Anterior cingulate cortex (tissue), 58 donors: ENCODE data around the gene PTPRE.

ENCODE experiments used
- DNase-seq, 58 donors: peaks; one replicate each; lab custom pipeline; 2025; lab: John Stamatoyannopoulos, UW

Gene PTPRE

DNA sequence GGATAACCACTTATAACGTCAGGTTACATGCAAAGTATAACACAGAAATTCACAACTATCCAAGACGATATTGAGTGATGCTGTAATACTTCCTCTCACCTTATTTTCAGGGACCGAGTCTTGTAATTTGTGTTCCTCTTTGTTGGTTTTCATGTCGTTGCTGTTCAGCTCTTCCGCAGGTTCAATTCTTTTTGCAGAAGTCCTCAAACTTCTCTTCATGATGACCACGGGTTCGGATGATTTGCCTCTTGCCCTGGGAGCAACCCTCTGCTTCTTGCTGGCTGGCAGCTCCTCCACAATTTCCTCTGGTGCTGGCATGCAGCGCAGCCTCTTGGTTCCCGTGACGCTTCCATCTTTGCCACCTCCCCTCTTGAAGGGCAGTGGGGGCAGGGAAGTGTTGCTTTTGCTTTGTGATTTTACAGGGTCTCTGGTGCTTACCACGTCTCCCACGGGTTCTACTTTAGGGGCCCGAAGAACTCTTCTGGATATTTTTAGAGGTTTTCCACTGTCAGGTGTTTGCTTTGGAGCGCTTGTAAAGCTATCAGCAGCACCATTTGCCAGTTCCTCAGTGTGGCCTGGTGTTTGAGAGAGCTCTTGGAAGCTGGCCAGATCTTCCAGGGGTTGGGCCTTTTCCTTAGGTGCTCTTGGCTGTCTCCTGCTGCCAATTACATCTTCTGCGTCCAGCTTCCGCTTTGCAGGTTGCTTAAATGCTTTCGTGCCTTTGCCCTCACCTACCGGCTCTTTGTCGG is 195.8 kb downstream of the PTPRE start:
- DNase-seq: no peak

DNA sequence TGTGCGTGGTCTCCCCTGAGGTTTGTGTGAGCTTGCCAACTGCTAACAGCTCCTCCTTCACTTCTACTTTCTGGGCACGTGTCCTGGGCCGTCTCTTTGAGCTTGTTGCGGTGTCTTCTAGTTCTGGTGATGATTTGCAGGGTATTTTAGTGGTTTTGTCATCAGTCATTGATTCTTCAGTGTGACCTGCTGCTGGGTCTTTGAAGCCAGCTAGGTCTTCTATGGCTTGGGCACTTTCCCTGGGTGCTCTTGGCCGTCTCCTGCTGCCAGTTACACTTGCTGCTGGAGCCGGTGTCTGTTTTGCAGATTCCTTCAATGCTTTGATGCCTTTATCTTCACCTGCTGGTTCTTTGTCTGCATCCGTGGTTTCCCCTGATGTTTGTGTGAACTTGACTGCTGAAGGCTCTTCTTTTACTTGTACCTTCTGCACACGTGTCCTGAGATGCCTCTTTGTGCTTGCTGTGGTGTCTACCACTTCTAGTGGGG is 196.4 kb downstream of the PTPRE start:
- no peak for DNase-seq

DNA sequence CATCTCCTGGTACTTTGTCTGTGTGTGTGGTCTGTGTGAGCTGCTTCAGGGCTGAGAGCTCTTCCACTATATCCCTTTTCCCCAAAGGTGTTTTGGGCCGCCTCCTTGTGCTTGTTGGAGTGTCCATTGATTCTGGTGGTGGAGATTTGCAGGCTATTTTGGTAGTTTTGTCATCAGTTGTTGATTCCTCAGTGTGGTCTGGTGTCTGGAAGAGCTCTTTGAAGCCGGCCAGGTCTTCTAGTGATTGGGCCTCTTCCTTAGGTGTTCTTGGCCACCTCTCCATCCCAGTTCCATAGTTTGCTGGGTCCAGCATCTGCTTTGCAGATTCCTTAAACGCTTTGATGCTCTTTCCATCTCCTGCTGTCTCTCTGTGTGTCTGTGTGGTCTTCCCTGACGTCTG is 198.5 kb downstream of the PTPRE start:
- no peak for DNase-seq

- DNase-seq: no peak
These were observed 202.8 kb downstream of the PTPRE start for GRCh38 chr10:128109707-128110106.

DNA sequence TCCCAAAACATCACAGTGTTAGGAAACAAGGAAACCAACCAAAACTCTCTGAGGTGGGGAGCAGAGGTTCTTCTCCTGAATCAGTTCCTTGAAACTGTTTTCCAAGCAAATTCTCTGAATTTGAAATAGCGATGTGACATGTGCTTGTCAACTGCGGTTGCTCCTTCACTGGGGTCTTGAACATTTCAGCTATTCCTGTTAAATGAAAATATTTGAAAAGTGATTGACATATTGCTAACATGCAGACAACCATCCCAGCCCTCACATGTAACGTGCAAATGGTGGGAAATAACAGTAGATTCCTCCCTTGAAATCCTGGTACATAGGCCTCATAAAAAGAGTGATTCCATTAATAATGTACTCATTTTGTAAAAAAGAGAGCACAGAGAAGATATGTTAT is 203.4 kb downstream of the PTPRE start:
- no peak for DNase-seq

GRCh38 chr10:128111696-128112095 is 204.8 kb downstream of the PTPRE start:
- no peak for DNase-seq

DNA sequence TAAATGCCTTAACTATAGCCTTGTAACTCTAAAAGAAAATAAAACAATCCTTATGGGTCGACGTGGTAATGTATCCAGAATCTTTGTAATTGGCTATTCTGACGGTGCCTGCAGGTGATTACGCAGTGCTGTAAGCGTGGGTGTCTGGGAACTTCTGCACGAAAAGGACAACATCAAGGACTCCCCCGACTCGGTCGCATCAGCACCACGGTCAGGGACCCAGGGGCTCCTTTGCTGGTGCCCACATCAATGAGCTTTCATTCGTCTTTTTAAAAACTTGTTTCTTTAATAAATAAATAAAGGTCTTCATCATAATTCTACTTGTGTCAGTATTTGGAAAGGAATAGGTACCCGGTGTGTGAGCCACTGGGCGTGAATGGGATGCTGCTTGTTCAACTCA is 206.1 kb downstream of the PTPRE start:
- DNase-seq: no peak

GRCh38 chr10:128114901-128115300 is 208.0 kb downstream of the PTPRE start:
- DNase-seq: no peak

- no peak for DNase-seq
These were observed 208.5 kb downstream of the PTPRE start for GRCh38 chr10:128115356-128115755.

DNA sequence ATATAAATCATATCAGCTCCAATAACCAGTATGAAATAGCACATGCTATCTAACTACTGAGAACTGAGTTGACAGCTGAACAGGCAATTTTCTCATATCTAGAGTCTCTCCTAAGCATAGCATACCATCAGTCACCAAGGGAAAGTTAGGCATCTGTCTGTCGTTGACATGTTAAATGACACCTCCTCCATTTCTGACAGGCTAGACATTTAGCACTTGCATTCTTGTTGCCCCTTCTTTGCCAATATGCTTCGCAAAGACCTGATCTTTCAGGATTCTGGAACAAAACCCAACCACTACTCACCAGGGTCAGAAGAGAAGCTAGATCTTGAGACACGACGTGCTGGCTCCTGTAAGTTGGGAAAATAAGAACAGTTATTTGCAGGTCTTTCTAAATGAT is 209.3 kb downstream of the PTPRE start:
- no peak for DNase-seq

DNA sequence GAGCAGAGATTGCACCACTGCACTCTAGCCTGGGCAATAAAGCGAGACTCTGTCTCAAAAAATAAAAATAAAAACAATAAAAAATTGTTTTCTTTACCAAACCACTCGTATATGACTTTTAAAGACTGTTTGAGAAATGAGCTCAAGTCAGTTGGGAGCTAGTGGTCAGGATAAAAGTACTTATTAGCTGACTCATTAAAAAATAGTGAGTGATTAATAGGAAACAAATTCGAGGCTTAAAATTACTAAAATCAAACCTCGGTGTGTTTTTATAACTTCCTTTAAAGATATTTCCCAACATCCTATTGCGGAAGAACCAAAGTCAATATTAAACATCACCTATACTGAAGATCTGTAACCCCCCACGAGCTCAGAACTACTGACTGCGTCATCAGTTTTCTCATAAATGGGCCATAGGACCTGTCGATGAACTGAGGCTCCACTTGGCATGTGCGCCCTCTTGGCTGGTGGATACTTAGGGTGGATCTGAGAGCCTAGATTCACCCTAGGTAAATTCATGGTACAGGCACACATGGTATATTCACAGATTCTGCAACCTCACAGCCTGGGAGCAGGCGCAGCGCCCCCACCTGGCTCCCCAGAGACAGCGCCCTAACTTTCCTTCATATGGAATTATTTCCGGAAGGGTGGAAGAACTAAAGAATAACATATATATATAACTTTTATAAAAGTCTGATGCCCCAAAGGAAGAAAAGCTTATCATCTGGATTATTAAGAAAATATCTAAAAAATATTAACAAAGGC is 210.1 kb downstream of the PTPRE start:
- DNase-seq: no peak

GRCh38 chr10:128121750-128122412 is 215.0 kb downstream of the PTPRE start:
- no peak for DNase-seq

- no peak for DNase-seq
These were observed 216.0 kb downstream of the PTPRE start for GRCh38 chr10:128122931-128123330.

- DNase-seq: no peak
These were observed 216.9 kb downstream of the PTPRE start for GRCh38 chr10:128123846-128124245.

- DNase-seq: no peak
These were observed 218.0 kb downstream of the PTPRE start for GRCh38 chr10:128124813-128125403.

- DNase-seq: no peak
These were observed 218.6 kb downstream of the PTPRE start for GRCh38 chr10:128125416-128125943.

DNA sequence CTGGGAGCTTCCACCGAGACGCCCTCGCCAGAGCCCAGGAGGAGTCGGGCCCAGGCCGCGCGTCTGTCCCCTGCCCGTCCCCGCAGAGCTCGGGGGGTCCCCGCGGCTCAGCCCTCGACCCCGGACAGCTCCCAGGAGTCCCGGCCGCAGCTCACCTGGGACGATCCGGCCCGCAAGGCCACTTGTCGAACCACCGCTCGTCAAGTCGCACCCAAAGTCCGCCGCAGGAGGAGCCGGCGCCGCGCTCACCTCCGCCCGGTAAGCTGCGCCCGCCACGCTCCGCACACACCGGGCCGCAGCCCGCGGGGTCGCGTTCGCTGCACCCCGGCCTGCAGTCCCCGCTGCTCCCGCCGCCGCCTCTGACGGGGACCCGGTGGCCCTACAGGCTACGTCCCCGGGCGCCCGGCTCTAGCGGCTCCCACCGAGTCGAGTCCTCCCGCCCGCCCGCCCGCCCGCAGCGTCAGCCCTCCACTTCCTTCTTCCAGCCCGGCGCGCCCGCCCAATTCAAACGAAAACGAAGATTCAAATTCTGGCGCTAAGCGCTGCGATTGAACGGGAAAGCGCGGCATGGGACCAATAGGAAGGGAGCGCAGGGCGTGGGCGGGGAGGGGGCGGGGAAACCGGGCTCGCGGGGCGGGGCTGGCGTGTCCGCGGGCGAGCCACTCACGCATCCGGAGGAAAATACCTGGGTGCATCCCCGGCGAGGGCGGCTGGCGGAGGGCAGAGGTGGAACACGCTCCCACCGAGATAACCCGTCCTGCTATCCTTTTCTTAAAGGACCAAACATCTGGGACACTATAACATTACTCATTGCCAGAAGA is 219.3 kb downstream of the PTPRE start, which contains the start of gene MKI67:
Gene MKI67 (minus strand): TSS at position 480 of the 821 bp plus-strand sequence. CDS start 756 bp downstream, outside the sequence.
- DNase-seq: peak in 48 of 58 donors; percentile 5 to 72 (median 42)

DNA sequence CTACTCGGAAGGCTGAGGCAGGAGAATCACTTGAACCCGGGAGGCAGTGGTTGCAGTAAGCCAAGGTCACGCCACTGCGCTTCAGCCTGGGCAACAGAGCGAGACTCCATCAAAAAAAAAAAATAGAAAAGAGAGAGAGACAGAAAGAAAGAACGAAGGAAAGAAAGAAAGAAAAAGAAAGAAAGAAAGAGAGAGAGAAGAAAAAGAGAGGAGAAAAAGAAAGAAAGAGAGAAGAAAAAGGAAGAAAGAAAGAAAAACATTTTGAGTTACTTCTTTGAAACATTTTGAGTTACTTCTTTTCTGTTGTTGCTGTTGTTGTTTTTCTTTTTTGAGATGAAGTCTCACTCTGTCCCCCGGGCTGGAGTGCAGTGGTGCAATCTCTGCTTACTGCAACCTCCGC is 221.7 kb downstream of the PTPRE start:
- no peak for DNase-seq

GRCh38 chr10:128130051-128130450 is 223.1 kb downstream of the PTPRE start:
- DNase-seq: no peak
